M059J (cell line): Measurements from ENCODE around the gene SLC24A3. TPM values are rescaled to one million over a fixed set of nuclear protein-coding genes. Genes with fewer than 3 reads are reported as not detected.

Experiments used
- DNase-seq: peaks from one replicate; pipeline ENCODE4 v3.0.0-alpha.2; 2012; ENCODE audit warnings: low read depth
- total RNA-seq: library from RNA; depleted of rRNA; stranded (reverse); fragments of >200 nt; shearing (Covaris generic); gene quantifications from 2 replicates; pipeline ENCODE4 v1.2.3, GENCODE V29; 2014

Gene SLC24A3
- total RNA-seq, 1 experiment from 2014 or later, result 2.8 TPM

DNA sequence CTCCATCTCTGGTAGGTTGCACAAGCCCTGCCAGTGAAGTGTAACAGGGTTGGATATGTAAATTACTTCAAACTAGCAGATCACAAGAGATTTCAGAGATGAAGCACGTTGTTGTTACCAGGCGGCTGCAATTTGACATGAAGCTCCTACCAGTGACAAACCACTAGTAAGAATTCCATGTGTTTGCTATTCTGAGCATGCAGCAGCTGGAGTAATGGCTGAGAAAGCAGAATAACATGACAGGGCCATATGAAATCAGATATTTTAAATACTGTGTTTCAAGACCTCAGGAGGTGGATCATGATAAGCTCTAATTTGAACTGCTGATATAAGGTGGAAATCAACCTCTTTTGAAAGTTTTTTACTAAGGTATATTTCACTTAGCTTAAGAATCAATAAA is 557.1 kb downstream of the SLC24A3 start:
- DNase-seq, result no peak

- DNase-seq, result no peak
These were observed 557.9 kb downstream of the SLC24A3 start for GRCh38 chr20:19770375-19770774.

- no peak for DNase-seq
These were observed 558.6 kb downstream of the SLC24A3 start for GRCh38 chr20:19771031-19771430.
